Testis (tissue), 2 donors: Measurements from ENCODE around the gene DLG2.

Experiments used
- POLR2A ChIP-seq: fragments of 450-650 bp; IDR thresholded peaks from one replicate; pipeline ENCODE4 v1.6.1; 2017; ENCODE audit warnings: antibody characterized with exemption, mild to moderate bottlenecking, moderate library complexity
- TF ChIP-seq, protein P1 (sequence below), 3 experiments: fragments of 450-650 bp in 2 of 3; fragments of 200-600 bp in 1 of 3; sonication (generic) in 1 of 3; IDR thresholded peaks; one replicate each; pipeline ENCODE4 v1.5.1; 2016 to 2019; ENCODE audit warnings: antibody characterized with exemption in 3 of 3, mild to moderate bottlenecking in 2 of 3, moderate library complexity in 1 of 3

GRCh38 chr11:83528877-83529276 is 2098.3 kb downstream of the DLG2 start:
- TF ChIP-seq POLR2A = no peak
- TF ChIP-seq, protein P1, sequence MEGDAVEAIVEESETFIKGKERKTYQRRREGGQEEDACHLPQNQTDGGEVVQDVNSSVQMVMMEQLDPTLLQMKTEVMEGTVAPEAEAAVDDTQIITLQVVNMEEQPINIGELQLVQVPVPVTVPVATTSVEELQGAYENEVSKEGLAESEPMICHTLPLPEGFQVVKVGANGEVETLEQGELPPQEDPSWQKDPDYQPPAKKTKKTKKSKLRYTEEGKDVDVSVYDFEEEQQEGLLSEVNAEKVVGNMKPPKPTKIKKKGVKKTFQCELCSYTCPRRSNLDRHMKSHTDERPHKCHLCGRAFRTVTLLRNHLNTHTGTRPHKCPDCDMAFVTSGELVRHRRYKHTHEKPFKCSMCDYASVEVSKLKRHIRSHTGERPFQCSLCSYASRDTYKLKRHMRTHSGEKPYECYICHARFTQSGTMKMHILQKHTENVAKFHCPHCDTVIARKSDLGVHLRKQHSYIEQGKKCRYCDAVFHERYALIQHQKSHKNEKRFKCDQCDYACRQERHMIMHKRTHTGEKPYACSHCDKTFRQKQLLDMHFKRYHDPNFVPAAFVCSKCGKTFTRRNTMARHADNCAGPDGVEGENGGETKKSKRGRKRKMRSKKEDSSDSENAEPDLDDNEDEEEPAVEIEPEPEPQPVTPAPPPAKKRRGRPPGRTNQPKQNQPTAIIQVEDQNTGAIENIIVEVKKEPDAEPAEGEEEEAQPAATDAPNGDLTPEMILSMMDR (IDR thresholded peaks at IDR 0.05) = no peak
